BLaER1 treated with 17β-estradiol and CSF1 and Interleukin-3, amounts not matched to agents 10 nM and 100 nM (cell line): ENCODE measurements around the gene SYCE3.
"Not testable (repeated sequence)": the region's sequence is repeated elsewhere in the genome, so short reads cannot be mapped to it uniquely, and the experiment has no call there.

Experiments
- H3K27ac ChIP-seq, 11 experiments: shearing (Covaris generic); formaldehyde crosslinking; 2 replicates each; pipeline ENCODE4 v1.8.1; 2022
- H3K27me3 ChIP-seq, 11 experiments: shearing (Covaris generic); formaldehyde crosslinking; 2 replicates each; pipeline ENCODE4 v1.8.1; 2022
- H3K36me3 ChIP-seq, 11 experiments: shearing (Covaris generic); formaldehyde crosslinking; 2 replicates each; pipeline ENCODE4 v1.8.1; 2022
- H3K4me1 ChIP-seq, 10 experiments: shearing (Covaris generic); formaldehyde crosslinking; 2 replicates each; pipeline ENCODE4 v1.8.1; 2022
- H3K4me2 ChIP-seq, 11 experiments: shearing (Covaris generic); formaldehyde crosslinking; 2 replicates each; pipeline ENCODE4 v1.8.1; 2022
- H3K4me3 ChIP-seq, 10 experiments: shearing (Covaris generic); formaldehyde crosslinking; 2 replicates each; pipeline ENCODE4 v1.8.1; 2022
- H3K9ac ChIP-seq, 11 experiments: shearing (Covaris generic); formaldehyde crosslinking; 2 replicates each; pipeline ENCODE4 v1.8.1; 2022
- H3K9me3 ChIP-seq, 11 experiments: shearing (Covaris generic); formaldehyde crosslinking; replicated peaks in 1 of 11; 2 replicates each; pipeline ENCODE4 v1.8.1; 2022
- H4K20me1 ChIP-seq, 11 experiments: shearing (Covaris generic); formaldehyde crosslinking; 2 replicates each; pipeline ENCODE4 v1.8.1; 2022
- Cebpa-rat ChIP-seq, 11 experiments: shearing (Covaris generic); IDR thresholded peaks; 2 replicates each; pipeline ENCODE4 v1.8.1; 2022

Gene SYCE3

GRCh38 chr22:50540381-50540780 is 22.3 kb downstream of the SYCE3 start:
- Histone ChIP-seq H3K4me2 (peak overlapping the region in 10 of 11 experiments; percentile 53 to 84 (median 68); a peak in 18 of 22 replicates), H3K4me1 (peaks cover 48 to 76% (median 65%) of the 10 kb centered on the region in 10 experiments), H3K27ac (peak overlapping the region; percentile 93 to 100 (median 97)), H4K20me1 (no peaks in the 10 kb centered on the region), H3K9ac (peak overlapping the region; percentile 74 to 94 (median 83); a peak in 21 of 22 replicates), H3K4me3 (peak overlapping the region in 4 of 10 experiments; percentile 9 to 46 (median 25); a peak in 3 of 20 replicates), H3K9me3 (peaks cover 0 to 87% (median 43%) of the 10 kb centered on the region in 11 experiments; a peak in 13 of 22 replicates), H3K27me3 (peaks cover 0 to 21% (median 17%) of the 10 kb centered on the region in 11 experiments; a peak in 18 of 22 replicates), H3K36me3 (peaks cover 0 to 24% (median 0%) of the 10 kb centered on the region in 11 experiments; a peak in 5 of 22 replicates)
- TF ChIP-seq Cebpa-rat (IDR thresholded peaks at IDR 0.05): no peak

GRCh38 chr22:50537765-50538164 is 25.0 kb downstream of the SYCE3 start:
- H3K36me3 ChIP-seq: peaks cover 0 to 24% (median 0%) of the 10 kb centered on the region in 11 experiments; a peak in 5 of 22 replicates
- H3K27me3 ChIP-seq: peaks cover 8 to 19% (median 15%) of the 10 kb centered on the region in 11 experiments
- peaks cover 30 to 74% (median 53%) of the 10 kb centered on the region in 10 experiments for H3K4me1 ChIP-seq
- peak overlapping the region in 5 of 11 experiments; percentile 17 to 69 (median 61); a peak in 9 of 22 replicates for H3K4me2 ChIP-seq
- peak overlapping the region in 3 of 10 experiments; percentile 8 to 45 (median 12); a peak in 5 of 20 replicates for H3K4me3 ChIP-seq
- H3K9ac ChIP-seq: peak overlapping the region in 7 of 11 experiments; percentile 40 to 94 (median 84); a peak in 9 of 22 replicates
- peak overlapping the region; percentile 93 to 100 (median 97) for H3K27ac ChIP-seq
- H4K20me1 ChIP-seq: no peaks in the 10 kb centered on the region; a peak in 1 of 22 replicates
- TF ChIP-seq Cebpa-rat (IDR thresholded peaks at IDR 0.05): no peak
- peaks cover 0 to 88% (median 43%) of the 10 kb centered on the region in 11 experiments; a peak in 13 of 22 replicates for H3K9me3 ChIP-seq

DNA sequence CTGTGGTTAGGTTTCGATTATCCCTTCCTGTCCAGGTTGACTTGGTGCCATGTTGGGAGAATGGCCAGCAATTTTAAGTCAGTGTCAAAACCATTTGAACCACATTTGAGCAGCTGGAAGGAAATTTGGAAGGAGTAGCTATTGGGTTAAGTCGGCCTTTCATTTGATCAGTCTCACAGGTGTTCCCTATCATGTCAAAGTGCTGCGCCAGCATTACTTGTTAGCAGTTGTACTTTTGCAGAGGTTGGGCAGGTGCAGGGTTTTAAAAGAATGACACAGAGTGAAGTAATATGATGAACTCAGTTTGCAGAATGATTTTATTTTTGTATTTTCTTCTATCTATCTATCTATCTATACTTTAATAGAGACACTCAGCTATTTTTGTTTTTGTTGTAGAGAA is 26.5 kb downstream of the SYCE3 start:
- no peak overlapping the region for H3K4me2 ChIP-seq
- peaks cover 0 to 9% (median 0%) of the 10 kb centered on the region in 11 experiments; a peak in 4 of 22 replicates for H4K20me1 ChIP-seq
- peaks cover 28 to 72% (median 45%) of the 10 kb centered on the region in 10 experiments for H3K4me1 ChIP-seq
- H3K27ac ChIP-seq: no peak overlapping the region; a peak in 1 of 22 replicates
- H3K36me3 ChIP-seq: peaks cover 0 to 21% (median 0%) of the 10 kb centered on the region in 11 experiments; a peak in 5 of 22 replicates
- peaks cover 0 to 83% (median 38%) of the 10 kb centered on the region in 11 experiments; a peak in 15 of 22 replicates for H3K9me3 ChIP-seq
- no peak overlapping the region for H3K9ac ChIP-seq
- H3K4me3 ChIP-seq: no peak overlapping the region
- TF ChIP-seq Cebpa-rat (IDR thresholded peaks at IDR 0.05): no peak
- peaks cover 23 to 34% (median 31%) of the 10 kb centered on the region in 11 experiments for H3K27me3 ChIP-seq

GRCh38 chr22:50535113-50535512 is 27.6 kb downstream of the SYCE3 start:
- peak overlapping the region in 6 of 11 experiments; percentile 1 to 37 (median 19); a peak in 8 of 22 replicates for H3K4me2 ChIP-seq
- H3K36me3 ChIP-seq: peaks cover 0 to 18% (median 0%) of the 10 kb centered on the region in 11 experiments; a peak in 3 of 22 replicates
- peaks cover 28 to 69% (median 48%) of the 10 kb centered on the region in 10 experiments for H3K4me1 ChIP-seq
- peaks cover 34 to 45% (median 42%) of the 10 kb centered on the region in 11 experiments for H3K27me3 ChIP-seq
- H4K20me1 ChIP-seq: peaks cover 0 to 12% (median 0%) of the 10 kb centered on the region in 11 experiments; a peak in 4 of 22 replicates
- H3K9ac ChIP-seq: no peak overlapping the region
- no peak overlapping the region for H3K4me3 ChIP-seq
- TF ChIP-seq Cebpa-rat (IDR thresholded peaks at IDR 0.05): no peak
- H3K27ac ChIP-seq: peak overlapping the region in 1 of 11 experiments; percentile 24; a peak in 2 of 22 replicates
- H3K9me3 ChIP-seq: peaks cover 5 to 83% (median 38%) of the 10 kb centered on the region in 11 experiments; a peak in 20 of 22 replicates

DNA sequence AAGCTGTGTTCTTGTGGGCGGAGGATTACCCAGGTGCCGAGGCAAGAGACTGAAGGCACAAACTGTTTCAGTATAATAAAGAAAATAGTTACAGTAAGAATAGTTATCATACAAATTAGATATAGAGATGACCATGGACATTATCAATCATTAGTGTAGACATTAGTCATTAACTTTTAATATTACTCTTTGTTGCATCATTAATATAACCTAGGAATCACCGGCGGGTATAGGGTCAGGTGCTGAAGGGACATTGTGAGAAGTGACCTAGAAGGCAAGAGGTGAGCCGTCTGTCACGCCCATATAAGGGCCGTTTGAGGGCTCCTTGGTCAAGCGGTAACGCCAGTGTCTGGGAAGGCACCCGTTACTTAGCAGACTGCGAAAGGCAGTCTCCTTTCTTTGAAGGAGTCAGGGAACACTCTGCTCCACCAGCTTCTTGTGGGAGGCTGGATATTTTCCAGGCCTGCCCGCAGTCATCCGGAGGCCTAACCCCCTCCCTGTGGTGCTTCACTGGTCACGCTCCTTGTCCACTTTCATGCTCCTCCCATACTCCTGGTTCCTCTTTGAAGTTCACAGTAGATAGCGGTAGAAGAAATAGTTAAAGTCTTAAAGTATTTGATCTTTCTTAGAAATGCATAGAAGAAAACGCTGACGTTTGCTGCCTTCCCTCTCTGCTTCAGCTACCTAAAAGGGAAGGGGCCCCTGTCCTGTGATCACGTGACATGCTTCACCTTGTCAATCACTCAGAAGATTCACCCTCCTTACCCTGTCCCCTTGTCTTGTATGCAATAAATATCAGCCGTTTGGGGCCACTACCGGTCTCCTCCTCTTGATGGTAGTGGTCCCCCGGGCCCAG is 28.6 kb downstream of the SYCE3 start:
- H3K4me1 ChIP-seq: peaks cover 19 to 70% (median 44%) of the 10 kb centered on the region in 10 experiments
- peak overlapping the region in 8 of 11 experiments; percentile 6 to 59 (median 22); a peak in 7 of 22 replicates for H3K4me2 ChIP-seq
- not testable (repeated sequence) for H3K9ac ChIP-seq, H3K4me3 ChIP-seq
- H4K20me1 ChIP-seq: peaks cover 0 to 17% (median 0%) of the 10 kb centered on the region in 11 experiments; a peak in 4 of 22 replicates
- H3K27me3 ChIP-seq: peaks cover 43 to 56% (median 52%) of the 10 kb centered on the region in 11 experiments
- H3K9me3 ChIP-seq: peaks cover 10 to 83% (median 39%) of the 10 kb centered on the region in 11 experiments; a peak in 20 of 22 replicates
- peak overlapping the region in 4 of 11 experiments; percentile 9 to 37 (median 22); a peak in 5 of 22 replicates for H3K27ac ChIP-seq
- H3K36me3 ChIP-seq: peaks cover 0 to 16% (median 0%) of the 10 kb centered on the region in 11 experiments; a peak in 4 of 22 replicates

- Histone ChIP-seq H4K20me1 (peaks cover 0 to 17% (median 0%) of the 10 kb centered on the region in 11 experiments; a peak in 4 of 22 replicates), H3K9me3 (peaks cover 10 to 78% (median 29%) of the 10 kb centered on the region in 11 experiments; a peak in 20 of 22 replicates), H3K4me2 (peak overlapping the region in 2 of 11 experiments; percentile 12 to 59; a peak in 2 of 22 replicates), H3K4me3 (no peak overlapping the region), H3K4me1 (peaks cover 17 to 70% (median 44%) of the 10 kb centered on the region in 10 experiments), H3K27ac (peak overlapping the region in 1 of 11 experiments; percentile 24; a peak in 1 of 22 replicates), H3K9ac (no peak overlapping the region), H3K36me3 (peaks cover 0 to 11% (median 0%) of the 10 kb centered on the region in 11 experiments; a peak in 4 of 22 replicates), H3K27me3 (peaks cover 43 to 63% (median 61%) of the 10 kb centered on the region in 11 experiments)
- TF ChIP-seq Cebpa-rat (IDR thresholded peaks at IDR 0.05): no peak
Measured at GRCh38 chr22:50532824-50533796, 29.6 kb downstream of the SYCE3 start.

GRCh38 chr22:50531962-50532674 is 30.6 kb downstream of the SYCE3 start:
- Histone ChIP-seq H4K20me1 (peaks cover 0 to 17% (median 0%) of the 10 kb centered on the region in 11 experiments; a peak in 4 of 22 replicates), H3K4me2 (peak overlapping the region in 6 of 11 experiments; percentile 95 to 99 (median 97); a peak in 9 of 22 replicates), H3K36me3 (peaks cover 0 to 3% (median 0%) of the 10 kb centered on the region in 11 experiments; a peak in 1 of 22 replicates), H3K4me1 (peaks cover 27 to 70% (median 49%) of the 10 kb centered on the region in 10 experiments), H3K27ac (peak overlapping the region in 5 of 11 experiments; percentile 74 to 94 (median 77); a peak in 6 of 22 replicates), H3K9ac (peak overlapping the region in 4 of 11 experiments; percentile 71 to 96 (median 82); a peak in 6 of 22 replicates), H3K27me3 (peaks cover 43 to 65% (median 61%) of the 10 kb centered on the region in 11 experiments), H3K4me3 (peak overlapping the region in 5 of 10 experiments; percentile 52 to 65 (median 54); a peak in 8 of 20 replicates), H3K9me3 (peaks cover 10 to 68% (median 25%) of the 10 kb centered on the region in 11 experiments; a peak in 20 of 22 replicates)
- no peak for TF ChIP-seq Cebpa-rat (IDR thresholded peaks at IDR 0.05)
